Measurements from ENCODE around the gene CD3E. TPM values are rescaled to one million over a fixed set of nuclear protein-coding genes. Genes with fewer than 3 reads are reported as not detected.

The CD3E gene
- total RNA-seq, 1 experiment from 2014 or later = not detected

GRCh38 chr11:118320515-118320914 is 16.0 kb downstream of the CD3E start:
- Mint-ChIP-seq H3K27ac (ENCODE audit: low read depth, unreplicated experiment) (no peak overlapping the region), H3K27me3 (ENCODE audit: insufficient read depth, unreplicated experiment) (no peaks in the 10 kb centered on the region), H3K4me1 (ENCODE audit: insufficient read depth, unreplicated experiment) (peaks cover 13% of the 10 kb centered on the region), H3K9me3 (ENCODE audit: unreplicated experiment) (no peaks in the 10 kb centered on the region), H3K36me3 (ENCODE audit: insufficient read depth, unreplicated experiment) (no peaks in the 10 kb centered on the region), H3K4me3 (ENCODE audit: unreplicated experiment) (no peak overlapping the region)
- DNase-seq (ENCODE audit: unreplicated experiment) = no peak
- BruUV-seq (replicated peaks) = no TSS peak
- intact Hi-C loops (cut with micrococcal nuclease) = no loop called here
- POLR2A ChIA-PET = no interaction called here
- TF ChIP-seq, protein P1, sequence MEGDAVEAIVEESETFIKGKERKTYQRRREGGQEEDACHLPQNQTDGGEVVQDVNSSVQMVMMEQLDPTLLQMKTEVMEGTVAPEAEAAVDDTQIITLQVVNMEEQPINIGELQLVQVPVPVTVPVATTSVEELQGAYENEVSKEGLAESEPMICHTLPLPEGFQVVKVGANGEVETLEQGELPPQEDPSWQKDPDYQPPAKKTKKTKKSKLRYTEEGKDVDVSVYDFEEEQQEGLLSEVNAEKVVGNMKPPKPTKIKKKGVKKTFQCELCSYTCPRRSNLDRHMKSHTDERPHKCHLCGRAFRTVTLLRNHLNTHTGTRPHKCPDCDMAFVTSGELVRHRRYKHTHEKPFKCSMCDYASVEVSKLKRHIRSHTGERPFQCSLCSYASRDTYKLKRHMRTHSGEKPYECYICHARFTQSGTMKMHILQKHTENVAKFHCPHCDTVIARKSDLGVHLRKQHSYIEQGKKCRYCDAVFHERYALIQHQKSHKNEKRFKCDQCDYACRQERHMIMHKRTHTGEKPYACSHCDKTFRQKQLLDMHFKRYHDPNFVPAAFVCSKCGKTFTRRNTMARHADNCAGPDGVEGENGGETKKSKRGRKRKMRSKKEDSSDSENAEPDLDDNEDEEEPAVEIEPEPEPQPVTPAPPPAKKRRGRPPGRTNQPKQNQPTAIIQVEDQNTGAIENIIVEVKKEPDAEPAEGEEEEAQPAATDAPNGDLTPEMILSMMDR (IDR thresholded peaks at IDR 0.05; ENCODE audit: unreplicated experiment) = no peak
- CTCF ChIA-PET = no interaction called here

DNA sequence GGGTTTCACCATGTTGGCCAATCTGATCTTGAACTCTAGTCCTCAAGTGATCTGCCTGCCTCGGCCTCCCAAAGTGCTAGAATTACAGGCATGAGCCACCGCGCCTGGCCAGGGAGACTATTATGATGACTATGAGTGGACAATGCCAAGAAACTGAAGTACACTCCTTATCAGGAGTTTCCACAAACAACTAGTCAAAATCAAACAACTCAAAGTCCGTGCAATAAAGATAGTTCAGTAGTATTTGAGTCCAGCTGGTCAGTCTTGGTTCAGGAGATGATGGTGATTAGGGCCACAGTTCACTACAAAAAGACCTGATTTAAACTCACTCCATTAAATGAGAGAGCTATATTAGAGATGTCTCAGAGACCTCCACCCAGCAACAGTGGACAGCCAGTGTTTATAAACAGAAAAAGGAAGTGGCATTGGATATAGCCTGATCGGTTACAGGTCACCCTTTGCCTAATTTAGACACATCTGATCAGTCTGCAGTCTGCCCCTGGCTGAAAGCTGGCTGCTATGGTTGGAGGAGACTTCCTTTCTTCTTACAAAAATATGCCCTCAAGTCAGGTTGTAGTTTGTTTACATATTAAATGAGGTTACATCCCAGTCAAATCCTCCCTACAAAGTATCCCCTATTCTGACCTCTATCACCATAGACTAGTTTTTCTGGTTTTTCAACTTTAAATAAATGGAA is 17.0 kb downstream of the CD3E start:
- no peaks in the 10 kb centered on the region for H3K27me3 Mint-ChIP-seq (ENCODE audit: insufficient read depth, unreplicated experiment)
- H3K27ac Mint-ChIP-seq (ENCODE audit: low read depth, unreplicated experiment) = no peak overlapping the region
- intact Hi-C loops (cut with micrococcal nuclease) = no loop called here
- CTCF ChIA-PET = no interaction called here
- H3K4me3 Mint-ChIP-seq (ENCODE audit: unreplicated experiment) = no peak overlapping the region
- BruUV-seq (replicated peaks) = no TSS peak
- TF ChIP-seq, protein P1 (IDR thresholded peaks at IDR 0.05; ENCODE audit: unreplicated experiment) = no peak
- POLR2A ChIA-PET = no interaction called here
- H3K9me3 Mint-ChIP-seq (ENCODE audit: unreplicated experiment) = no peaks in the 10 kb centered on the region
- no peaks in the 10 kb centered on the region for H3K36me3 Mint-ChIP-seq (ENCODE audit: insufficient read depth, unreplicated experiment)
- H3K4me1 Mint-ChIP-seq (ENCODE audit: insufficient read depth, unreplicated experiment) = peaks cover 6% of the 10 kb centered on the region
- DNase-seq (ENCODE audit: unreplicated experiment) = no peak

GRCh38 chr11:118322721-118323120 is 18.2 kb downstream of the CD3E start:
- intact Hi-C loops (cut with micrococcal nuclease) = no loop called here
- Mint-ChIP-seq H3K36me3 (ENCODE audit: insufficient read depth, unreplicated experiment) (no peaks in the 10 kb centered on the region), H3K27me3 (ENCODE audit: insufficient read depth, unreplicated experiment) (peaks cover 4% of the 10 kb centered on the region), H3K4me1 (ENCODE audit: insufficient read depth, unreplicated experiment) (no peaks in the 10 kb centered on the region), H3K4me3 (ENCODE audit: unreplicated experiment) (no peak overlapping the region), H3K27ac (ENCODE audit: low read depth, unreplicated experiment) (no peak overlapping the region), H3K9me3 (ENCODE audit: unreplicated experiment) (no peaks in the 10 kb centered on the region)
- DNase-seq (ENCODE audit: unreplicated experiment) = no peak
- TF ChIP-seq, protein P1 (IDR thresholded peaks at IDR 0.05; ENCODE audit: unreplicated experiment) = no peak
- no TSS peak for BruUV-seq (replicated peaks)
- POLR2A ChIA-PET = no interaction called here
- CTCF ChIA-PET = interaction anchor here (0.6 to 2.5 kb wide), 3 partner anchors 27 to 64 kb away, joined by 3 to 10 read pairs (median 3); no protein-coding TSS in a partner anchor

DNA sequence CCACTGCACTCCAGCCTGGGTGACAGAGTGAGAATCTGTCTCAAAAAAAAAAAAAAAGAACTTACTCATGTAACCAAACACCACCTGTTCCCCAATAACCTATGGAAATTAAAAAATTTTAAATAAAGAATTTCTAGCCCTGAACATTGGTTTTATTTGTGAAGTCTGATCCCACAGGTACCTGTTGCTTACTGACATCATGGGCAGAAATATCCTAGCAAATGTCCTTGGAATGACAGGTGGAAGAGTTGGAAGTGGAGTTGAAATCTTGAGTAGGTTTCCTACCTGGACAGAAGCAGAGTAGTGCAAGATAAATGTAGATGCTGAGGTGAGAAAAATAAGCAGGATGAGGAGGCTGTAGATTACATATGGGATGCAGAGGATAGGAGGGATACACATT is 20.8 kb downstream of the CD3E start:
- Mint-ChIP-seq H3K9me3 (ENCODE audit: unreplicated experiment) (no peaks in the 10 kb centered on the region), H3K36me3 (ENCODE audit: insufficient read depth, unreplicated experiment) (no peaks in the 10 kb centered on the region), H3K4me3 (ENCODE audit: unreplicated experiment) (no peak overlapping the region), H3K27me3 (ENCODE audit: insufficient read depth, unreplicated experiment) (peaks cover 20% of the 10 kb centered on the region), H3K4me1 (ENCODE audit: insufficient read depth, unreplicated experiment) (no peaks in the 10 kb centered on the region), H3K27ac (ENCODE audit: low read depth, unreplicated experiment) (no peak overlapping the region)
- BruUV-seq (replicated peaks) = no TSS peak
- TF ChIP-seq, protein P1 (IDR thresholded peaks at IDR 0.05; ENCODE audit: unreplicated experiment) = no peak
- ChIA-PET POLR2A (no interaction called here), CTCF (interaction anchor here (0.6 to 1.0 kb wide), 2 partner anchors 23 to 154 kb away, joined by 3 read pairs; no protein-coding TSS in a partner anchor)
- no peak for DNase-seq (ENCODE audit: unreplicated experiment)
- intact Hi-C loops (cut with micrococcal nuclease) = no loop called here
